ENCODE data around the gene AQP5. TPM values are rescaled to one million over a fixed set of nuclear protein-coding genes. Genes with fewer than 3 reads are reported as not detected.

The AQP5 gene
- total RNA-seq, 4 donors from 2014 or later = not detected

- no peak for TF ChIP-seq CTCF (IDR thresholded peaks at IDR 0.05)
- DNase-seq (ENCODE audit: low spot score) (no peak), ATAC-seq (ENCODE audit: low FRiP score) (no peak)
Measured at GRCh38 chr12:49950273-49951251, 11.1 kb upstream of the AQP5 start, which contains the start of gene AQP2. Gene AQP2 (plus strand): TSS chr12:49950737. CDS start chr12:49950831, 94 bp downstream.

DNA sequence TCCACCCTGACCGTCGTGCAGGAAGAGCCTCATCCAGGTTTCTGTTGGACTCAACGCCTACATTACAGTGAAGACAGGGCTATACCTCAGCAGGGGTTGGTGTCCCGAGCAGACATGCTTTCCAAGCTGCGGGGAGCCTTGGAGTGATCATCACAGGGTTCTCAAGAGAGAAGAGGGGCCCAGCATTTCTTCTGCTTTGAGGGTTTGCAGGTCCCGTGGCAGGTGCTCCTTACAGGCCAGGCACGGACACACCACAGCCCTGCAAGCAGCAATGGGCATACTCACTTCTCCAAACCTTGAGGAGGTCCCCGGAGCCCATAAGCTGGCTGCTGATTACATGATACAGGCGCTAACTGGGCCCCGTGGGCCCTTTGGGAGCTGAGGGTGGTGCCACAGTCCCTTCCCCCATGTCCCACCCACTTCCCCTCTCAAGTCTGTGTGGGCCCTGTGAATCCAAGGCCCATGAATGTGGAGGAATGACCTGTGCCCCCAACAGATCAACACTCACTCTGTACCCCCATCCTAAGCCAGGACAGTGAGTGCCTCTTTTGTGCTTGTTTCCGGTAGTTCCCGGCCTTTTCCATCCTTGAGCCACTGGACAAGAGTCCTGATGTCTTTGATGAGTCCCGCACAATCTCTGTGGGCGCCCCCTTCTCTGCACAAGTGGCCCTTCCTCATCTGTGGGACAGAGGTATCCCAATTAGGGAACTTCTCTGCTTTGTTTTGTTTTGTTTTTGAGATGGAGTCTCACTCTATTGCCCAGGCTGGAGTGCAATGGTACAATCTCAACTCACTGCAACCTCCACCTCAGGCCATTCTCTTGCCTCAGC, 10.0 kb upstream of the AQP5 start:
- no peak for DNase-seq (ENCODE audit: low spot score)
- ATAC-seq (ENCODE audit: low FRiP score) = no peak
- no peak for TF ChIP-seq CTCF (IDR thresholded peaks at IDR 0.05)

DNA sequence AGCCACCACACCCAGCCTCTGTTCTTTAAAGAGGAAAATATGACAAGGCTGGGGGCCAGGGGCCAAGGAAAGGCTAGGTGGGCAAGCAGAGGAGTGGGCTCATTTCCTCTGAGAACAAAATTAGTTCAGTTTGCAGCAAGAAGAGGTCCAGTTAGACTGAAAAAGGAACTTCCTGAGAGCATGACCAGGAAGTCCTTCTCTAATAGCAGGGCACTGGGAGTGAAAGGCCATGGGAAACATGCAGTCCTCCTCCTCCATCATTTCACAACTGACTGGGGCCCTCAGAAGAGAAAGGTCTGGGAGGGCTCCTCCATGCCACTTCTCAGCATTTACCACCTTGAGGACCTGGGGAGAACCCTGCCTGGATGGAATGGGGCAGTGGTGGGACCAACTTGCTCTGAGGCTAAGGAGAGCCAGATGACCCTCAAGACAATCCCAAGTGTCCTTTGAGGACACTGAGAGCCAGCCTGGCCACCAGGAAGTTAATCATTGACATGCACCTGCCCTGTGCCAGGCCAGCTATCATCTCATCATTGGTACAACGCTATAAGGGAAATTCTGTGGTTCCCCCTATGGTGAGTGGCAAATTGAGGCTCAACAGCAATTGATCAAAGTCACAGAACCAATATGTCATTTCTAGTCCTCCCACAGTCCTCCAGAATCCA, 9.1 kb upstream of the AQP5 start:
- no peak for DNase-seq (ENCODE audit: low spot score)
- no peak for TF ChIP-seq CTCF (IDR thresholded peaks at IDR 0.05)
- no peak for ATAC-seq (ENCODE audit: low FRiP score)

DNA sequence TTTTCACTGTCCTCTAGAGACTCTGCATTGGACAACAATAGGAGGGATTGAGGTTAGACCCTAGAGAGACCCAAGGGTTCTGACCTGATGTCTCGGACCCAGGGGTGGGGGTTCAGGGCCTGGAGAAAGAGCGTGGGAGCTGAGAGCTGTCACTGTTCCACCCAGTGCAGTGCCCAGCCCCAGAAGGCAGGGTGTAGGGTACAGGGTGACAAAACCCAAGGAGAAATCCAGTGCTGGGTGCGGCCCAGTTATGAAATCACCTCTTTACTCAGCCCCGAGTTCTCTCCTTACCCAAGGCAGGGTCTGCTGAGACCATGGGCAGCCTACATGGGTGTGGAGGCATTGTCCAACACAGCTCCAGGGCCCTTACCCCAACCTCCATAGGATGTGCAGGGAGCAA, 8.5 kb upstream of the AQP5 start:
- no peak for TF ChIP-seq CTCF (IDR thresholded peaks at IDR 0.05)
- ATAC-seq (ENCODE audit: low FRiP score) (no peak), DNase-seq (ENCODE audit: low spot score) (no peak)

GRCh38 chr12:49953961-49954846, 7.5 kb upstream of the AQP5 start:
- no peak for TF ChIP-seq CTCF (IDR thresholded peaks at IDR 0.05)
- no peak for ATAC-seq (ENCODE audit: low FRiP score)
- no peak for DNase-seq (ENCODE audit: low spot score)
